Neural crest cell (in vitro differentiated cells): ENCODE measurements around the gene CFAP141. TPM values are rescaled to one million over a fixed set of nuclear protein-coding genes. Genes with fewer than 3 reads are reported as not detected.

ENCODE experiments used
- DNase-seq: peaks from one replicate; pipeline ENCODE4 v3.0.0; 2021; ENCODE audit warnings: low read depth, mixed read lengths, low spot score
- H3K27ac Mint-ChIP-seq: one replicate; pipeline ENCODE4 v1.8.0; 2021; ENCODE audit warnings: mild to moderate bottlenecking, mixed read lengths; ENCODE audit not compliant: unreplicated experiment
- H3K27me3 Mint-ChIP-seq: 2 replicates; pipeline ENCODE4 v1.8.0; 2021; ENCODE audit warnings: low read depth, mild to moderate bottlenecking, mixed read lengths
- H3K36me3 Mint-ChIP-seq: 2 replicates; pipeline ENCODE4 v1.8.0; 2021; ENCODE audit warnings: low read depth, mild to moderate bottlenecking, mixed read lengths
- H3K4me1 Mint-ChIP-seq: 2 replicates; pipeline ENCODE4 v1.8.0; 2021; ENCODE audit warnings: mixed read lengths
- H3K4me3 Mint-ChIP-seq: one replicate; pipeline ENCODE4 v1.8.0; 2021; ENCODE audit warnings: mild to moderate bottlenecking, mixed read lengths
- H3K9me3 Mint-ChIP-seq: 2 replicates; pipeline ENCODE4 v1.8.0; 2021; ENCODE audit warnings: mixed read lengths
- total RNA-seq: library from RNA; stranded (reverse); gene quantifications from 2 replicates; pipeline ENCODE4 v1.2.1, GENCODE V29; 2021
- TF ChIP-seq, protein P1 (sequence below): fragments of 200-600 bp; sonication (generic); conservative IDR thresholded peaks from 2 replicates; pipeline ENCODE4 v1.5.0; 2021; ENCODE audit warnings: antibody characterized with exemption, mild to moderate bottlenecking

CFAP141 gene
- total RNA-seq, 1 donor from 2014 or later: not detected

DNA sequence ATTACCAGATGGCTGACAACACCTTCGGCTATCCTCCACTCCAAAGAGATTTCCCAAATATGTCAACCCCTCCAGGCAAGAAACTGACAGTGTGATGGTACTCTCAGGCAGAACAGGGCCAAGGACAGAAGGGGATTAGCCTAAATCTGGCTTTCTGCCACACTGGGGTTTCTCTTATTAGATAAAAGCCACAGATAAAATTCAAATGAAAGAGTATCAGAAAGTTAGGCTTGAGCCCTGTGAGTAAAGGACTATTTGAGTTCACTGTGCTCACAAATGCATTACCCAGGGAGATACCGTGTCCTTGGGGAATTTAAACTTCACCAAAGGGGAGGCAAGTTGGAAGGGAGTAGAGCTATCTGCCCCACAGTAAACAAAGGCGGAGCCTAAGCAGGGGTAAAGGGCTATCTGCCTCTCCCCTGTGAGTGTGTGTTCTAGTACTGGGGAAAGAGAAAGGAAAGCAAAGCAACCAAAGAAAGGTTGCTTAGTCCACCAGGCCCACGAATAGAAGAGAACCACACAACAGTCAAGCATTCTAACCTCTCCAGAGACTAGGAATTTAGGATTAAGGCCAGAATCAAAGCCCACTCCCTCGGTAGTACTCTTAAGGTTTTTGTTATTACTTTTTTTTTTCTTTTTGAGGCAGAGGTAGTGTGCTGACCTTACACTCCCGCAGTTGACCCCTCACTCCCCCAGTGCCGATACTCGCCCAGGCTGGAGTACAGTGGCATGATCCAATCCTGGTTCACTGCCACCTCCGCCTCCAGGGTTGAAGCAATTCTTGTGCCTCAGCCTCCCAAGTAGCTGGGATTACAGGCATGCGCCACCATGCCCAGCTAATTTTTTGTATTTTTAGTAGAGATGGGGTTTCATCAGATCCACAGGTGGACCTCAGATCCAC is 27.0 kb downstream of the CFAP141 start:
- TF ChIP-seq, protein P1, sequence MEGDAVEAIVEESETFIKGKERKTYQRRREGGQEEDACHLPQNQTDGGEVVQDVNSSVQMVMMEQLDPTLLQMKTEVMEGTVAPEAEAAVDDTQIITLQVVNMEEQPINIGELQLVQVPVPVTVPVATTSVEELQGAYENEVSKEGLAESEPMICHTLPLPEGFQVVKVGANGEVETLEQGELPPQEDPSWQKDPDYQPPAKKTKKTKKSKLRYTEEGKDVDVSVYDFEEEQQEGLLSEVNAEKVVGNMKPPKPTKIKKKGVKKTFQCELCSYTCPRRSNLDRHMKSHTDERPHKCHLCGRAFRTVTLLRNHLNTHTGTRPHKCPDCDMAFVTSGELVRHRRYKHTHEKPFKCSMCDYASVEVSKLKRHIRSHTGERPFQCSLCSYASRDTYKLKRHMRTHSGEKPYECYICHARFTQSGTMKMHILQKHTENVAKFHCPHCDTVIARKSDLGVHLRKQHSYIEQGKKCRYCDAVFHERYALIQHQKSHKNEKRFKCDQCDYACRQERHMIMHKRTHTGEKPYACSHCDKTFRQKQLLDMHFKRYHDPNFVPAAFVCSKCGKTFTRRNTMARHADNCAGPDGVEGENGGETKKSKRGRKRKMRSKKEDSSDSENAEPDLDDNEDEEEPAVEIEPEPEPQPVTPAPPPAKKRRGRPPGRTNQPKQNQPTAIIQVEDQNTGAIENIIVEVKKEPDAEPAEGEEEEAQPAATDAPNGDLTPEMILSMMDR: no peak
- peak overlapping the region; percentile 20 for H3K4me3 Mint-ChIP-seq
- DNase-seq: no peak
- H3K36me3 Mint-ChIP-seq: peaks cover 5% of the 10 kb centered on the region
- H3K27ac Mint-ChIP-seq: peak overlapping the region; percentile 29
- H3K9me3 Mint-ChIP-seq: no peaks in the 10 kb centered on the region
- H3K27me3 Mint-ChIP-seq: no peaks in the 10 kb centered on the region
- H3K4me1 Mint-ChIP-seq: peaks cover 59% of the 10 kb centered on the region

GRCh38 chr1:154178013-154178412 is 28.1 kb downstream of the CFAP141 start:
- DNase-seq: no peak
- TF ChIP-seq, protein P1: no peak
- H3K27ac Mint-ChIP-seq: peak overlapping the region; percentile 0
- H3K9me3 Mint-ChIP-seq: no peaks in the 10 kb centered on the region
- H3K27me3 Mint-ChIP-seq: no peaks in the 10 kb centered on the region
- H3K4me1 Mint-ChIP-seq: peaks cover 52% of the 10 kb centered on the region
- peaks cover 6% of the 10 kb centered on the region for H3K36me3 Mint-ChIP-seq
- peak overlapping the region; percentile 20 for H3K4me3 Mint-ChIP-seq

DNA sequence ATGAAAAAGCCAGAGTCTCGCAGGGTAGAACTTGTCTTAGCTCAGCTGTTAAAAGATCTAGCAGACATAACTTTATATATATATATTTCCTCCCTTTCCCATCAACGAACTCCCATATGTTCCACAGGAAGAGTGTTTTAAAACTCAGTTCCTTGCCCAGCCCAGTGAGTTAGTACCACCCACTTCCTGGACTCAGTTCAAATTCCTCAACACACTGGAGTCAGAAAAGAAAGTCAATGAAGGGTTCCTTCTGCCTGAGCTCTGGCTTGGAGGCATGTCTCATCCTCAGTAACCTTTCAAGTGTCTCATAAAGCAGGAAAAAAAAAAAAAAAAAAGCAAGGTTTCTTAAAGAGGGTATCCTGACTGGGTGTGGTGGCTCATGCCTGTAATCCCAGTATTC is 29.8 kb downstream of the CFAP141 start:
- H3K27me3 Mint-ChIP-seq: no peaks in the 10 kb centered on the region
- H3K4me3 Mint-ChIP-seq: peak overlapping the region; percentile 15
- DNase-seq: no peak
- peaks cover 15% of the 10 kb centered on the region for H3K36me3 Mint-ChIP-seq
- H3K4me1 Mint-ChIP-seq: peaks cover 40% of the 10 kb centered on the region
- no peak overlapping the region for H3K27ac Mint-ChIP-seq
- no peaks in the 10 kb centered on the region for H3K9me3 Mint-ChIP-seq
- TF ChIP-seq, protein P1: no peak

DNA sequence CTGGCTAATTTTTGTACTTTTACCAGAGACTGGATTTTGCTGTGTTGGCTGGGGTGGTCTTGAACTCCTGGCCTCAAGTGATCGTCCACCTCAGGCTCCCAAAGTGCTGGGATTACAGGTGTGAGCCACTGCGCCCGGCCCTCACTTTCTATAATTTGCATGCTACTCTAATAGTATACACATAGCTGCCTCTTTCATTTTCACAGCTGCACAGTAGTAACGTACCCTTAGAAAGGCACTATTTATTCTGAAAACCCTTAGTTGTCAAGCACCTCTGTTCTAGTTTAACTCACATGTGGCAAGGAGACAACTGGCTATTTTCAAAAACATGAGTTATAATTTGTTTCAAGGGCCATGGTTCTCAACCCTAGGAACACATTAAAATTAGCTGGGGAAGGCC is 31.5 kb downstream of the CFAP141 start:
- no peak overlapping the region for H3K4me3 Mint-ChIP-seq
- TF ChIP-seq, protein P1: no peak
- H3K36me3 Mint-ChIP-seq: peaks cover 17% of the 10 kb centered on the region
- H3K27ac Mint-ChIP-seq: no peak overlapping the region
- no peaks in the 10 kb centered on the region for H3K27me3 Mint-ChIP-seq
- no peak for DNase-seq
- no peaks in the 10 kb centered on the region for H3K9me3 Mint-ChIP-seq
- peaks cover 27% of the 10 kb centered on the region for H3K4me1 Mint-ChIP-seq

- no peak for DNase-seq
- TF ChIP-seq, protein P1: no peak
- Mint-ChIP-seq H3K27me3 (no peaks in the 10 kb centered on the region), H3K36me3 (peaks cover 21% of the 10 kb centered on the region), H3K4me1 (peaks cover 5% of the 10 kb centered on the region), H3K4me3 (no peak overlapping the region), H3K27ac (no peak overlapping the region), H3K9me3 (no peaks in the 10 kb centered on the region)
These were observed 34.3 kb downstream of the CFAP141 start for GRCh38 chr1:154171880-154172279.
